ENCODE measurements around the gene FOXP1.

The FOXP1 gene

DNA sequence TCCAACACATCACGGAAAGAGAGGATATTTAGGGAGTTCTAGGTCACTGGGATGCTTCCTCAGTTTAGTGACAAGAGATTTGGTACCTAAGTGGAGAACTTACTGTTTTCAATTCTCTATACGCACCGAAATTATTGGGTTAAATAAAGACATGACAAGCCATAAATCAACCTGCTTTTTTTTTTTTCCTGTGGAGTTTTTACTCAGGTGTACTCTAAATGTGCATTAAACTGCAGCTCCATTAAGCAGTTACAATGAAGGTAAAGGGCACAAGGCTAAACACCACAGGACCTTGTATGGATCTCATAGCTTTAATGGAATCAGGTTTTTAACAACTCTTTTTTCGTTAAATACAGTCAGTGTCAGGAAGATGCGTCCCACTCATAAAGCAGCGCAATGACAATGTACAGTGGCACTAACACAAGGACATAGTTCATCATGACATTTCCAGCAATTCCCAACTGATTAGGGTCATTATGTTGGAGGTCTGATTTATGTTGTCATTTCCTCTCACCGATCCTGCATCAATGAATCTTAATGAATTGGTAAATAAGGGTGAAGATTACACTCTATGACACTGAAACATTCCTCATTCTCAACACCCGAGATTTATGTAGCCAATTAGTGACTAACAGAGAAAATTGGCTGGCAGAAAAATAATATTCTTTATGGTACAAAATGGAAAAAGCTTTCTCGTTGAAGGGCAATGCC lies 355.2 kb downstream of the FOXP1 start:
- TF ChIP-seq, protein P1, sequence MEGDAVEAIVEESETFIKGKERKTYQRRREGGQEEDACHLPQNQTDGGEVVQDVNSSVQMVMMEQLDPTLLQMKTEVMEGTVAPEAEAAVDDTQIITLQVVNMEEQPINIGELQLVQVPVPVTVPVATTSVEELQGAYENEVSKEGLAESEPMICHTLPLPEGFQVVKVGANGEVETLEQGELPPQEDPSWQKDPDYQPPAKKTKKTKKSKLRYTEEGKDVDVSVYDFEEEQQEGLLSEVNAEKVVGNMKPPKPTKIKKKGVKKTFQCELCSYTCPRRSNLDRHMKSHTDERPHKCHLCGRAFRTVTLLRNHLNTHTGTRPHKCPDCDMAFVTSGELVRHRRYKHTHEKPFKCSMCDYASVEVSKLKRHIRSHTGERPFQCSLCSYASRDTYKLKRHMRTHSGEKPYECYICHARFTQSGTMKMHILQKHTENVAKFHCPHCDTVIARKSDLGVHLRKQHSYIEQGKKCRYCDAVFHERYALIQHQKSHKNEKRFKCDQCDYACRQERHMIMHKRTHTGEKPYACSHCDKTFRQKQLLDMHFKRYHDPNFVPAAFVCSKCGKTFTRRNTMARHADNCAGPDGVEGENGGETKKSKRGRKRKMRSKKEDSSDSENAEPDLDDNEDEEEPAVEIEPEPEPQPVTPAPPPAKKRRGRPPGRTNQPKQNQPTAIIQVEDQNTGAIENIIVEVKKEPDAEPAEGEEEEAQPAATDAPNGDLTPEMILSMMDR (IDR thresholded peaks at IDR 0.05; ENCODE audit: poor library complexity, severe bottlenecking): no peak
- no peak overlapping the region for H3K27ac ChIP-seq (ENCODE audit: poor library complexity, severe bottlenecking)
- ATAC-seq (ENCODE audit: low read depth) (no peak), DNase-seq (ENCODE audit: low spot score) (no peak)
- no peaks in the 10 kb centered on the region for H3K4me1 ChIP-seq (ENCODE audit: insufficient read depth, poor library complexity, severe bottlenecking)
- H3K27me3 ChIP-seq (ENCODE audit: insufficient read depth, poor library complexity, severe bottlenecking): no peaks in the 10 kb centered on the region
- no peaks in the 10 kb centered on the region for H3K9me3 ChIP-seq (ENCODE audit: severe bottlenecking)
- no peak overlapping the region for H3K4me3 ChIP-seq (ENCODE audit: severe bottlenecking)
- H3K36me3 ChIP-seq (ENCODE audit: low read depth): no peaks in the 10 kb centered on the region

DNA sequence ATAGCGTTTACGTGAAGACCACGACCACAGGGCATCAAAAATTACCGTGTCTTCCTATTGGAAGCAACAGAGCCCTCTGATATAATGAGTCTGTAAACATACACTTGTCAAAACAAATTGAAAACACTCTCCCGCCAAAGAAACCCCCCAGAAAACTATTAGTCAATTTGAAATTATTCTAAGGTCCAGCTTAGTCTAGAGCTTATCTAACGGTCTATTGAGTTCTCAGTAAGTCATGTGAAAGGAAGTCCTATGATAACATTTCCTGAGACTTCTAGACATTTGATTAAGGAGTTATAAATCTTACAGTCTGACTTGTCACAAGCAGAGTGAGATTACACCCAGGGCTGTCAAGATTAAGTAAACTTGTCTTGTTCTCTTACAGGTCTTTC lies 356.3 kb downstream of the FOXP1 start:
- Histone ChIP-seq H3K27me3 (ENCODE audit: insufficient read depth, poor library complexity, severe bottlenecking) (no peaks in the 10 kb centered on the region), H3K36me3 (ENCODE audit: low read depth) (no peaks in the 10 kb centered on the region), H3K4me1 (ENCODE audit: insufficient read depth, poor library complexity, severe bottlenecking) (no peaks in the 10 kb centered on the region), H3K4me3 (ENCODE audit: severe bottlenecking) (no peak overlapping the region), H3K27ac (ENCODE audit: poor library complexity, severe bottlenecking) (no peak overlapping the region), H3K9me3 (ENCODE audit: severe bottlenecking) (no peaks in the 10 kb centered on the region)
- TF ChIP-seq, protein P1 (IDR thresholded peaks at IDR 0.05; ENCODE audit: poor library complexity, severe bottlenecking): no peak
- DNase-seq (ENCODE audit: low spot score) (no peak), ATAC-seq (ENCODE audit: low read depth) (no peak)

DNA sequence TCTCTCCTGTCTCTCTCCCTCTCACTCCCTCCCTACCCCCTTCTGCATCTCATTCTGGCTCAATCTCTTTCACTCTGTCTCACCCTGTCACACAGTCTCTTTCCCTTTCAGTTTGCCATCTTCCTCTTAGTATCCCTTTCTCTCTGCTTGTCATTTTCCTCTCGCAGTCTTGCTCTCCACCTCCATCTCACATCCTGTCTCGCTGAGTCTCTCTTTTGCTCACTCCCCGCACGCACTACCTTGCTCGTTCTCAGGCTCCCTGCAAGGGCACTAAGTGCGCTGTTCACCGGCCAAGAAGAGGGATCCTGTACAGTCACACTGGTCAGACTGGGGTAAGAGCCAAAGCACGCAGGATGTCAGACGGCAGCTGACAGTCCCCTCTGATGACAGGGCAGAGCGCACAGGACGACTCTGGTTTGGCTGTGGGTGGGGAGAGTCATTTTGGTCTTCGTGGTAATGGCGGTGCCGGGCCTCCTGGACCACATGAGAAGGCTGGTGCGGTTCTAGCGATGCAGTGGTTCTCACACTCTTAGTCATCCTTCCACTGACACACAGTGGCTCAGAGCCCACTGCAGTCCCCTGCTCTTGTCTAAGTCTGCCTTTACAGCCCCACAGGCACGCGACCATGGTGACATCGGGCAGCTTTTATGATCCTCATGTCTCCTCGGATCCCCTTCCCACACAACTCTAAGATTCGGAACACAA lies 356.8 kb downstream of the FOXP1 start:
- Histone ChIP-seq H3K4me1 (ENCODE audit: insufficient read depth, poor library complexity, severe bottlenecking) (no peaks in the 10 kb centered on the region), H3K27ac (ENCODE audit: poor library complexity, severe bottlenecking) (no peak overlapping the region), H3K27me3 (ENCODE audit: insufficient read depth, poor library complexity, severe bottlenecking) (no peaks in the 10 kb centered on the region), H3K4me3 (ENCODE audit: severe bottlenecking) (no peak overlapping the region), H3K9me3 (ENCODE audit: severe bottlenecking) (no peaks in the 10 kb centered on the region), H3K36me3 (ENCODE audit: low read depth) (no peaks in the 10 kb centered on the region)
- ATAC-seq (ENCODE audit: low read depth) (no peak), DNase-seq (ENCODE audit: low spot score) (no peak)
- TF ChIP-seq, protein P1 (IDR thresholded peaks at IDR 0.05; ENCODE audit: poor library complexity, severe bottlenecking): no peak

DNA sequence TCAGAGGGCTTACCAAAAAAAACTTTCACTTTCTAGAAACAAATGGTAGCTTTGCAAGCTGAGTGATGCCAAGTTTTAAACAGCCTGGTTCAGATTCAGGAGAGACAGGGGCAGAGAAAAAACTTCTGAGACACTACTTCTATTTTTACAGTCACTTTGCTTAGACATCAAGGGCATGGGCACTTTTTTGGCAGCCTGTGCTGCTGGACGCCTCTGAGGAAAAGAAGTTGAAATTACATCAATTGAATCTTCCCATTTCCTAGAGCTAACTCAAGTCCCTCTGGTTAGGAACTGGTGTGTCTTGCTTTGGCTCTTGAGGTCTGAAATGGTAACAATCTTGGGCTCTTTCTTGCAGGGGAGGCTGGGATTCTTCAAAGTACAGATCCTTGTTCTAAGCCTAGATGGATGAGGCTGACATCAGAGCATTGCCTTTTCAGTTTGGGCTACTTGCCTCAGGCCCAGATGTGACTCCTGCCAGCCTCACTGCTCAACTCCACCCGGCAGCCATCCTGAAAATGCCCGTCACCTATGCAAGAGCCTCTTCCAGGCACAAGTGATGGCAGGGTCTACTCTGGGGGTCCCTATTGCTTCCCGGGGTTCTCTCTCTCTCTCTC lies 357.5 kb downstream of the FOXP1 start:
- no peak overlapping the region for H3K4me3 ChIP-seq (ENCODE audit: severe bottlenecking)
- ATAC-seq (ENCODE audit: low read depth) (no peak), DNase-seq (ENCODE audit: low spot score) (no peak)
- H3K27me3 ChIP-seq (ENCODE audit: insufficient read depth, poor library complexity, severe bottlenecking): no peaks in the 10 kb centered on the region
- no peaks in the 10 kb centered on the region for H3K4me1 ChIP-seq (ENCODE audit: insufficient read depth, poor library complexity, severe bottlenecking)
- H3K27ac ChIP-seq (ENCODE audit: poor library complexity, severe bottlenecking): no peak overlapping the region
- no peaks in the 10 kb centered on the region for H3K36me3 ChIP-seq (ENCODE audit: low read depth)
- H3K9me3 ChIP-seq (ENCODE audit: severe bottlenecking): no peaks in the 10 kb centered on the region
- TF ChIP-seq, protein P1 (IDR thresholded peaks at IDR 0.05; ENCODE audit: poor library complexity, severe bottlenecking): no peak
